ENCODE measurements around the gene NOS1.

Gene NOS1

GRCh38 chr12:117331691-117332090 is 29.7 kb downstream of the NOS1 start:
- no peak for DNase-seq

- DNase-seq, result no peak
Observed at GRCh38 chr12:117330441-117331113, 30.8 kb downstream of the NOS1 start.

DNA sequence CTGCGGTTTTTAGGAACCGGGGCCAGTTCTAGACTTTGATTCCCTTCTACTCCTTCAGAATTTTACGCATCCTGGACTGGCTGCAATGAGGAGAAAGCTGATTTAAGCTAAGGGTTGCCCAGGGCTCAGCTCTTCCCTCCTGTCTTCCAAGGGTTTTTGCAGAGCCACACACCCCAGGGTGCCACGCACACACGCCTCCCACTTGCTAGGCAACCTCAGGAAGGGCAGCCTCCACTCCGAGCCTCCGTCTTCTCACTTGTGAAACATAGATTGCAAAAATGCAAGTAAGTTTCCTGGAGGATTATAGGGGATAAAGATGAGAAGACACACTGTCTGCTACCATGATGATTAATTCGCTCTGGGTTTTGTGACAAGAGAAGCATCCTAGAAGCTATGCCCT is 31.7 kb downstream of the NOS1 start:
- DNase-seq, result no peak

DNA sequence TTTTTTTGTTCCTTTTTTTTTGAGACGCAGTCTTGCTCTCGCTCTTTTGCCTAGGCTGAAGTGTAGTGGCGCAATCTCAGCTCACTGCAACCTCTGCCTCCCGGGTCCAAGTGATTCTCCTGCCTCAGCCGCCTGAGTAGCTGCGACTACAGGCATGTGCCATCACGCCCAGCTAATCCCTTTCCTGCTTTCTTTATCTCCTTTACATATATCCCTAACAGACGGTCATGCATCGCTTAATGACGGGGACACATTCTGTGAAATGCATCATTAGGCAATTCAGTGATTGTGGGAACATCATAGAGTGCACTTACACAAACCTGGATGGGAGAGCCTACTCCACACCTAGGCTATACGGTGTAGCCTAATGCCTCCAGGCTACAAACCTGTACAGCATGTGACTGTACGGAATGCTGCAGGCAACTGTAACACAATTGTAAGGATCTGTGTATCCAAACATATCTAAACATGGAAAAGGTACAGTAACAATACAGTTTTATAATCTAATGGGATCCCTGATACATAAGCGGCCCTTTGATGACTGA is 32.8 kb downstream of the NOS1 start:
- no peak for DNase-seq

- no peak for DNase-seq
Observed at GRCh38 chr12:117322428-117322827, 39.0 kb downstream of the NOS1 start.

DNA sequence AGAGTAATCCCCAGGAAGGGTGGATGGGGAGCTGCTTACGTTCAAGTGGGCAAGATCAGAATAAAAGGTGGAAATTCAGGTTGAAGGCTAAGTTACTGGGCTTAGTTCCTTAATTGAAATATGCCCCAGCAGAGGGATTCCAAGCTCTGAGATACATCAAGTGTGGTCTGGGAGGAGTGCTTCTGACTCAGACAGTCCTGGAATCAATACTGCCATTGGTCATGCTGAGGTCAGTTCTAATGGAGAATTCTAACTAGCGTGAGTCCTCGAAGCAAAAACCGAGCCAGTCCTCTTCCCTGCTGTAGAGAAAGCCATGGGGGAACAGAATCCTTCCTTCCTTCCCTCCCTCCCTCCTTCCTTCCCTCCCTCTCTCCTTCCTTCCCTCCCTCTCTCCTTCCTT is 39.9 kb downstream of the NOS1 start:
- no peak for DNase-seq

GRCh38 chr12:117318591-117318990 is 42.8 kb downstream of the NOS1 start:
- no peak for DNase-seq

DNA sequence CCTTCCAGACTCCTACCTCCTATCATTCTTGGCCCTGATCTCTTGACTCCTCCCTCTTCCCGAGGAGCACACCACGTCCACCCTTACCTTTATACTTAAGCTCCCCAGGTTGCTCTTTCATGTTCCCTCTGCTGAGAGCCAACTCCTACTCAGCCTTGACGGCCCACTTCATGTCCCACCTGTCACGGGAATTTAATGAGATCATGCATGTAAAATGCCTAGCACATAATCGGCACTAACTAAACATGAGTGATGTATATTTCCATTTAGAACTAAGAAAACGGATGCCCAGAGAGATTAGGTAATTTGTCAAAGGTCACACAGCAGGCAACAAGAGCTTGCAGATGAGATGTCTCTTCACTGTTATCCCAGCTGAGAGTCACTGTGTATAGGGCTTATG is 45.1 kb downstream of the NOS1 start:
- no peak for DNase-seq

GRCh38 chr12:117313926-117314325 is 47.5 kb downstream of the NOS1 start:
- DNase-seq, result no peak

DNA sequence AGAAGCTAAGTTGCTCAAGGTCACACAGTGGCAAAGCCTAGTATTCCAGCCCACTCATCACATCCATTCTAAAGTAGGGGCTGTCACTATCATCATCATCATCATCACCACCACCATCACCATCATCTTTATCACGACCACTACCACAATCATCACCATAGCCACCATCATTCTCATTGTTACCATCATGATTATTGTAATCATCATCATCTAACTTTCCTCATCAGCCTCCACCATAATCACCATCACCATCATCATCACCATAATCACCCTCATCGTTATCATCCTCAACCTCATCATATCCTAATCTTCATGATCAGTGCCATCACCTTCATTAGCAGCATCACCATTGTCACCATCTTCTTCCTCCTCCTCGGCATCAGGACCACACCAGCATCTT is 48.7 kb downstream of the NOS1 start:
- DNase-seq, result no peak

DNA sequence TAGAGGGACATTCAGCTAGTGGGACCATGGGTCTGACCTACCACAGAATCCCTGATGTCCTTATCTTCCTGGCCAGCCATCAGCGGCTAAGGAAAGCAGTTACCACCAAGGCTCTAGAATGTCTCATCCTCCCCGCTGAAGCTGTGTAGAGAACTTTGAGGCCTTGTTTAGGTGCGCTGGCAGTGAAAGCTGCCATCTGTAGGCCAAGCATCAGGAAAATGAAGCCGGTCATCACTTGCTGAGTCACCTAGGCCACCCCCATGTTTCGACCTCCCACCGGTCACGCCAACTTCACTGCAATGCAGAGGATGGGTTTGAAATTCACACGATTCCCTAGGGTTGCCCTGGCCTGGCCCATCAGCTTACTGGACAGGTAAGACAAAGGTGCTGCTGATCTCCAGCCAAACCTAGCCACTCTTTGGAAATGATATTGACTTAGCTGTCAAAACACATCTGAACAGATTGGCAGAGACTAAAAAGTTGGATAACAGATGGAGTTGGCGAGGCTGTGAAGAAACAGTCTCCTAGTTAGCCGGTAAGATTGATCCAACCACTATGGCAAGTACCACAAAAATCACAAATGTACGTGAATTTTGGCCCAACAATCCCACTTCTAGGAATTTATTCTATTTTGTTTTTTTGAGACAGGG is 52.0 kb downstream of the NOS1 start:
- DNase-seq, result no peak

DNA sequence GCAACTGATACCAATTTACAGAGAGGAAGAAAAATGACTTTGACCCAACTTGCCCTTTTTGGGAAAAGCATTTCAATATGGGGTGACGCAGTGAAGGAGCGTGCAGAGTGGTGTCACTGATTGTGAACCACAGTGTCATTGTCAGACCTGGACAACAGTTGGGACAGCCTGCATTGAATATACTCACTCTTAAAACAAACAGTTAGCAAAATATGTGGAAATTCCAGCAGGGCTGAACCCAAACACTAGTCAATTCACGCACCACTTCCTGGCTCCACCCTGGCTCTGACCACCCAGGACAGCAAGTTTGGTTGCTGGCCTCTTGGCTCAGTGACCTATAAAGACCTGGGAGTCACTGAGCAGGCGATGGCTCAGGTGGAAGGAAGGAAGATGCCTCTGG is 61.3 kb downstream of the NOS1 start:
- no peak for DNase-seq

DNA sequence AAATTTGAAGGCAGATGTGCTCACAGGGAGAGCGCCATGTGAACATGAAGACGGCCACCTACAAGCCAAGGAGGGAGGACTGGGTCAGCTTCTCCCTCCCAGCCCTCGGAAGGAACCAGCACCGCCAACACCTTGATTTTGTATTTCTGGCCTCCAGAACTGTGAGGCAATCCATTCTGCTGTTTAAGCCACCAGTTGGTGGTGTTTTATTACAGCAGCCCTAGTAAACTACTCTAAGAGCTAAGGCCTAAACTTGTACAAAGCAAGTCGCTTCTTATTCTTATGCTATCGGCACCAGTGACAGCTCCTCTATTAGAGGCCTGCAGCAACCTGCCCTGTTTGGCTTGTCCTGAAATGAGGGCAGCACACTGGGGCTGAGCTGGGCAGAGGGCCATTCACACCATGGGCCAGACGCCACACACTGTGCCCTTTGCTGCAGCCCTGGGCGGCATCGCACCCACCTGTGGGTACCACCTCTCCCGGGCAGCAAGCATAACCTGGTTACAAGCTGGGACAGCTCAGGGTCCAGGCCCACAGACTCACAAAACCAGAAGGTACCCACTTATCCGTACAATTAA is 62.7 kb downstream of the NOS1 start:
- no peak for DNase-seq

- no peak for DNase-seq
Observed at GRCh38 chr12:117298191-117298590, 63.2 kb downstream of the NOS1 start.

DNA sequence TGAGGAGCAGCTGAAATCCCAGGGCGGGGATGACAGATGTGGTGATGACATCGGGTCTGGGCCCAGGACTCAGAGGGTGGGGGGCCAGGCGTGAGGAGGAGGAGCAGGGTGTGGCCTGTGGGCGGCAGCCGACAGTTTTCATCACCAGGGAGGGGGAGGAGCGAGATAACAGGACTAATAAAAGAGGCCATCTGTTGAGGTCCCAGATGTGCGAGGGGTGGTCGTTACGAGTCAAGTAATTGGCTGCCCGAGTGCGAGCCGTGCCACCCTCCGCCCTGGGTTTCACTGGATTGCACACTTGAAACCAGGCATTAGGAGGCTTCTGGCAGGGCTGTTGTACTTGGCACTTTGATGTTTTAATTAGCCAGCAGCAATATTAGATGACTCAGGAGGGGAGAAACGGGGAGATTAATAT is 67.2 kb downstream of the NOS1 start:
- DNase-seq, result no peak

DNA sequence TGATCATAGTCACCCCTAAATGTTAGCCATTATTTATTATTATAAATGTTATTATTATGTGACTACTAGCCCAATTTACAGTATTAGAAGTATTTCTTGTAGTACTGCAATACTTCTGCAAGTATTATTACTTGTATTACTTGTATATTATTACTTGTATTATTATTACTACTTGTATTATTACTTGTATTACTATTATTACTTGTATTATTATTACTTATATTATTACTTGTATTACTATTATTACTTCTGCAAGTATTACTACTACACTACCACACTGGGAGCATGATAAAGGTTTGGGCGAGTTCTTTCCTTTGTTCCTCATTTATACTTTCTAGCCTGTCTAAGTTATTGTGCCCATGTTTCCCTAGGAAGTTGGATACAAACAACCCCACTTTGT is 67.9 kb downstream of the NOS1 start:
- DNase-seq, result no peak

- no peak for DNase-seq
Observed at GRCh38 chr12:117292688-117293087, 68.7 kb downstream of the NOS1 start.

DNA sequence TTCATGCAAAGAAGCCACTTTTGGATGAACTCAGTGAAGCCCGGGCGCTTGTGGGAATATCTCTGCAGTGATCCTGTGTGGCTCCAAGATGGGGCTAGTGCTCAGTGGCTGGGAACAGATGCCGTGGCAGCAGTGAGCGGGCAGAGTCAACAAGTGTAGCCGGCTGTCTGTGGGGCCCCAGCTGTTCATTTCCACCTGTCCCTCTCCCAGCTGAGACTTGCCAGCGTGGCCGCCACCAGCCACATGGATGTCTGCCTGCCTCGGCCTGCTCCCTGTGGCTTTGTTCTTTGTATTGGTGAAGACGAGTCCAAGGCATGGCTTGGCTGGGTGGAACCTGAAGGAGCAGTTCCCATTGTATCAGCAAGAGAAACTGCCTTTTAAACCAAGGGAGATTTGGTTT is 77.3 kb downstream of the NOS1 start:
- DNase-seq, result peak in 1 of 56 donors; percentile 12

DNA sequence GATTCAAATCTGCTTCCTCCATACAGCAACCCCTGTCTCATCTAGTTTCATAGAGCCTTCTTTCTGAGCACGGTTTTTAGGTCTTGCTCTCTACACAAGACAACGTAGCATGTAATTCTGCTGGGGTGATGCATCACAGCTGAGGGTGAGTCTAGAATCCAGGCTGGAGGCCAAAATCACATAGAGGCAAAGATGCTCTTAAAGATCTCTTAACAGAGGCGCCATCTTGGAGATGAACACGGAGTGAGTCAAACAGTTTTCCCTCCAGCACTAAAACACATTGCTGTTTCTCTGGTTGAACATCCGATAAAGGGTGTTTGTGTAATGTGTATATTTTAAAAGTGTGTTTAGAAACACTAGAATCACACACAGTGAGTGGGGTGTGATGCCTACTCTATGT is 78.9 kb downstream of the NOS1 start:
- DNase-seq, result no peak

DNA sequence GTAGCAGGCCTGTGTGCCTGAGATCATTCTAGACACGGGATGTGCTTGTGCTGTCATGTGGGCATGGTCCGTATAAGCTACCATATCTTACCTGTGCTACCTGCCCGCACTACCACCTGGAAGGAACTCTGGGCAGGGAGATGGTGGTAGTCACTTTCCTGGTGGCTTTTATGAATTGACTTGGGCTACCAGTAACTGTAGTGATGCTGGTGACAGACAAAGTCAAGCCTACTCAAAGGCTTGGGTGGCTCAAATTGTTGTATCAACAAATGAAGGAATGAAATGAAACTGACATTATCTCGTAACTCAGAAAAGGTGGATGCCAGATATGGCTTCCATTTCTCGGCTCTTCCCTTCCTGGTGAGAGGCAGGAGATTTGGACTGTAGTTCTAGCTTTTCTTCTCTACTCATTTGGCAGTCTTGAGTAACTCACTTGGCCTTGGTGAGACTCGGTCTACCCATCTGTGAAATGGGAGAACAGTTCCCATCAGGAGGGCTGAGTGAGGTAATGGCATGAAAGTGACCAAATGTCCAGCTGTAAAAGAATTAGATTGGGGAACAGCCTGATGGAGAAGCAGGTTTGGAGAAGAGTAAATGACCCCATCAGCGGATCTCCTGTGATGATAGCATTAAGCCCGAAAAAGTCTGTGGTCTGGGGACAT is 81.3 kb downstream of the NOS1 start:
- no peak for DNase-seq

DNA sequence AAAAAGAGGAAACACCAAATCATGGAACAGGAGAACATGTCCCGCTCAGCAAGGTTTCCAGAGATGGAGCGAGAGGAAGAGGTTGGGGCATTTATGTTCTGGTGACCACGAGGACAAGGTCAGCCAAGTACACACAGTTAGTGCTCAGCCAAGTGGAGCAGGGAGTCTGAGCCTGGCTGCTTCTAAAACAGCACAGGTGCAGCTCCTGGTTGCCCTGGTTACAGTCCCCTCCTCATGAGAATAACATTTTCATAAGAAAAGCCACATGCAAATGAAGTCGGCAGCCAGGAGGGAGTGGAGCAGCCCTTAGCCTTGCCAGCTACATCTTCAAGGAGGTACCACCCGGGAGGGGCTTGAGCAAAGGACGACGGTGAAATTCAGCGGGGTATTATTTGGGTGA is 81.8 kb downstream of the NOS1 start:
- no peak for DNase-seq

DNA sequence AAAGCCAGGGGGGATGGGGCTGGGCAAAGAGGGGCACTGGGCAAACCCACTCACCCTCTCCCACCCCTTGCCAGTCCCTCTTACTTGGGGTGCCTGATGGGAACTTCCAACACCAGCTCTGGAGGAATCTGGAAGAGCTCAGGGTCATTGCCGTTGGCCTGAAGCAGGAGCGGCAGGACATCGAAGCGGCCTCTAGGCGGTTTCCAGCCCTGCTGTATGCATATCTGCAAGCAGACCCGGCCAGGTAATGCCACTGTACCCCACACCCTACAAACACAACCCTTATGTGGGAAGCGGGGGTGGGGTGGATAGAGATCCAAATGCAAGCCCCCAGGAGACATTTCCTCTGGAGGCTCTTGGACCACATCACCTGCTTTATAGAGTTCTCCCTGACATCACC is 83.6 kb downstream of the NOS1 start:
- DNase-seq, result no peak

Measured in amygdala (tissue), 56 donors.